ENCODE results near the gene DCD. TPM values are rescaled to one million over a fixed set of nuclear protein-coding genes. Genes with fewer than 3 reads are reported as not detected.

DCD gene
- total RNA-seq, 1 donor from 2014 or later, result not detected

DNA sequence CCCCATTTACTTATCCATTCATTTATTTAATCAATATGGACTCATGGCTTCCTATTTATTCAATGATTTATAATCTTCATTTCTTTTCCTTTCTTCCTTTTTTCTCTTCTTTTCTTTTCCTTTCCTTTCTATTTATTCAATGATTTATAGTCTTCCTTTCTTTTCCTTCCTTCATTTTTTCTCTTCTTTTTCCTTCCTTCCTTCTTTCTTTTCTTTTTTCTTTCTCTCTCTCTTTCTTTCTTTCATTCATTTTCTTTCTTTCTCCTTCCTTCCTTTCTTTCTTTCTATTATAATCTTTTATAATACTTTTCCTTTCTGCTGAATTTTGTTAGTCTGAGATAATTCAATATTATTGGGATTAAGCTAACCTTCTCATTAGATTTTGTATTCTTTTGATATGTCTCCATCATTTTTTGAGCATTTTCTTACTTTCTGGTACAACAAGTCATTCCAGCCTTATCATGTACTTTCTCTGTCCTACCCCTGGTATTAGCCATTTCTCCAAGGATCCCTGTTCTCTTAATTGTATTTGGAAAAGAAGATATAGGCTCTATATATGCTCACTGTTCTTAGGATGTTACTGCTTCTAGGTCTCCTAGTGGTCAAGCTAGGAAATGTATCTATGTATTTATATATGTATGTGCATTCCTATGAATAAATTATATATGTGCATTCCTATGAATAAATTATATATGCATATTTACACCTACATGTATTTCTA, 25.5 kb downstream of the DCD start:
- Mint-ChIP-seq H3K36me3 (ENCODE audit: unreplicated experiment) (no peaks in the 10 kb centered on the region), H3K9me3 (ENCODE audit: unreplicated experiment) (peaks cover under 1% of the 10 kb centered on the region), H3K27ac (ENCODE audit: unreplicated experiment) (no peak overlapping the region), H3K4me1 (ENCODE audit: unreplicated experiment) (no peaks in the 10 kb centered on the region), H3K27me3 (ENCODE audit: unreplicated experiment) (peaks cover 51% of the 10 kb centered on the region), H3K4me3 (ENCODE audit: unreplicated experiment) (no peak overlapping the region)
- TF ChIP-seq, protein P1, sequence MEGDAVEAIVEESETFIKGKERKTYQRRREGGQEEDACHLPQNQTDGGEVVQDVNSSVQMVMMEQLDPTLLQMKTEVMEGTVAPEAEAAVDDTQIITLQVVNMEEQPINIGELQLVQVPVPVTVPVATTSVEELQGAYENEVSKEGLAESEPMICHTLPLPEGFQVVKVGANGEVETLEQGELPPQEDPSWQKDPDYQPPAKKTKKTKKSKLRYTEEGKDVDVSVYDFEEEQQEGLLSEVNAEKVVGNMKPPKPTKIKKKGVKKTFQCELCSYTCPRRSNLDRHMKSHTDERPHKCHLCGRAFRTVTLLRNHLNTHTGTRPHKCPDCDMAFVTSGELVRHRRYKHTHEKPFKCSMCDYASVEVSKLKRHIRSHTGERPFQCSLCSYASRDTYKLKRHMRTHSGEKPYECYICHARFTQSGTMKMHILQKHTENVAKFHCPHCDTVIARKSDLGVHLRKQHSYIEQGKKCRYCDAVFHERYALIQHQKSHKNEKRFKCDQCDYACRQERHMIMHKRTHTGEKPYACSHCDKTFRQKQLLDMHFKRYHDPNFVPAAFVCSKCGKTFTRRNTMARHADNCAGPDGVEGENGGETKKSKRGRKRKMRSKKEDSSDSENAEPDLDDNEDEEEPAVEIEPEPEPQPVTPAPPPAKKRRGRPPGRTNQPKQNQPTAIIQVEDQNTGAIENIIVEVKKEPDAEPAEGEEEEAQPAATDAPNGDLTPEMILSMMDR (IDR thresholded peaks at IDR 0.05), result peak; percentile 30
- no peak for DNase-seq (ENCODE audit: extremely low spot score, unreplicated experiment)

DNA sequence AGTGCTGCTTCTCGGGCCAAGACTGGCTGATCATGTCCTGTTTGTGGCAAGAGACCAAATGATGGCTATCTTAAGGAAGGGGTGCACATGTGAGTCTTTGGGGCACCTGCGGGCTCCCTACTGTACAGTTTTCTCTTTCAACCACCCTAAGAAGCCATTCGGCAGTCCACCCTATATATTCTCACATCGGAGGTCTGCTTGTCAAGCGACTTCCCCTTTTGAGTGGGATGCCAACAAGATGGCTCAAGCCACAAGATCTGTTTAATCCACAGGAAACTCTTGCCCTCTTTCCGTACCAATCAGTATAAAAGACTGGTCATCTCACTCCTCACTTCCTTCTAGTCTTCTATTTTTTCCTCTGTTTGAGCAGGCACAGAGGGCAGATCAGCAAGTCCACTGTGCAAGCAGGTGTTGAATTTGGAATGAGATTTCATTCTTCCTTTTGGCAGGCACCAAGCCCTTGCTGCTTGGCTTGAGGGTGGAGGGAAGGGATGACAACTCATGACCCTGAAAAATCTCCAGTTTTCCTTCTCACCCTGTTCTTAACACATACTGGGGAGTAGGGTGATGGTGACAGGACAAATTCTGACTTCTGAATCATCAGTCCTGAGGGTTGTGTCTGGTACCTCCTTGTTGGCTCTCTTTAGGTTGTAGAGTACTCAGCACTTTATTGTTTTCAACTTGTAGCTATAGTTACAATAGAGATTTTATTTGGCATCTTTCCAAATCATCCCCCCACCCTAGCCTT, 31.1 kb downstream of the DCD start:
- H3K9me3 Mint-ChIP-seq (ENCODE audit: unreplicated experiment), result no peaks in the 10 kb centered on the region
- no peak overlapping the region for H3K27ac Mint-ChIP-seq (ENCODE audit: unreplicated experiment)
- peaks cover 20% of the 10 kb centered on the region for H3K27me3 Mint-ChIP-seq (ENCODE audit: unreplicated experiment)
- H3K36me3 Mint-ChIP-seq (ENCODE audit: unreplicated experiment), result no peaks in the 10 kb centered on the region
- H3K4me3 Mint-ChIP-seq (ENCODE audit: unreplicated experiment), result no peak overlapping the region
- DNase-seq (ENCODE audit: extremely low spot score, unreplicated experiment), result peak; percentile 30
- no peaks in the 10 kb centered on the region for H3K4me1 Mint-ChIP-seq (ENCODE audit: unreplicated experiment)
- TF ChIP-seq, protein P1 (IDR thresholded peaks at IDR 0.05), result no peak

- no peak for DNase-seq (ENCODE audit: extremely low spot score, unreplicated experiment)
- H3K27me3 Mint-ChIP-seq (ENCODE audit: unreplicated experiment), result peaks cover 19% of the 10 kb centered on the region
- H3K36me3 Mint-ChIP-seq (ENCODE audit: unreplicated experiment), result no peaks in the 10 kb centered on the region
- H3K9me3 Mint-ChIP-seq (ENCODE audit: unreplicated experiment), result no peaks in the 10 kb centered on the region
- no peak overlapping the region for H3K27ac Mint-ChIP-seq (ENCODE audit: unreplicated experiment)
- H3K4me3 Mint-ChIP-seq (ENCODE audit: unreplicated experiment), result no peak overlapping the region
- H3K4me1 Mint-ChIP-seq (ENCODE audit: unreplicated experiment), result no peaks in the 10 kb centered on the region
- TF ChIP-seq, protein P1 (IDR thresholded peaks at IDR 0.05), result no peak
Measured at GRCh38 chr12:54612225-54612750, 35.9 kb downstream of the DCD start.

GRCh38 chr12:54611715-54612149, 36.4 kb downstream of the DCD start:
- Mint-ChIP-seq H3K9me3 (ENCODE audit: unreplicated experiment) (no peaks in the 10 kb centered on the region), H3K36me3 (ENCODE audit: unreplicated experiment) (no peaks in the 10 kb centered on the region), H3K4me1 (ENCODE audit: unreplicated experiment) (no peaks in the 10 kb centered on the region), H3K27ac (ENCODE audit: unreplicated experiment) (no peak overlapping the region), H3K27me3 (ENCODE audit: unreplicated experiment) (peaks cover 24% of the 10 kb centered on the region), H3K4me3 (ENCODE audit: unreplicated experiment) (no peak overlapping the region)
- TF ChIP-seq, protein P1 (IDR thresholded peaks at IDR 0.05), result no peak
- no peak for DNase-seq (ENCODE audit: extremely low spot score, unreplicated experiment)

- Mint-ChIP-seq H3K27me3 (ENCODE audit: unreplicated experiment) (peaks cover 21% of the 10 kb centered on the region), H3K4me3 (ENCODE audit: unreplicated experiment) (no peak overlapping the region), H3K27ac (ENCODE audit: unreplicated experiment) (no peak overlapping the region), H3K36me3 (ENCODE audit: unreplicated experiment) (no peaks in the 10 kb centered on the region), H3K4me1 (ENCODE audit: unreplicated experiment) (no peaks in the 10 kb centered on the region), H3K9me3 (ENCODE audit: unreplicated experiment) (no peaks in the 10 kb centered on the region)
- no peak for DNase-seq (ENCODE audit: extremely low spot score, unreplicated experiment)
- TF ChIP-seq, protein P1 (IDR thresholded peaks at IDR 0.05), result no peak
Measured at GRCh38 chr12:54608769-54609168, 39.4 kb downstream of the DCD start.
